Stimulated activated memory B cell treated with anti-CD40 and anti-IgM and Interleukin-4, amounts not matched to agents 10 μg/mL and 1 μg/mL and 100 μg/mL, for 72 hours (primary cell): ENCODE results near the gene PFKP.

Experiments used
- ATAC-seq: fragments of 150-1000 bp; cut with Tn5 transposase; 2 replicates; pipeline ENCODE4 v1.10.0; 2021
- H3K27ac Mint-ChIP-seq: one replicate; pipeline ENCODE4 v1.8.0; 2022; ENCODE audit warnings: mild to moderate bottlenecking, mixed read lengths
- H3K27me3 Mint-ChIP-seq: one replicate; pipeline ENCODE4 v1.8.0; 2022; ENCODE audit warnings: mixed read lengths
- H3K36me3 Mint-ChIP-seq: one replicate; pipeline ENCODE4 v1.8.0; 2022; ENCODE audit warnings: mixed read lengths
- H3K4me1 Mint-ChIP-seq: one replicate; pipeline ENCODE4 v1.8.0; 2022; ENCODE audit warnings: mixed read lengths
- H3K4me3 Mint-ChIP-seq: one replicate; pipeline ENCODE4 v1.8.0; 2022; ENCODE audit warnings: mild to moderate bottlenecking, moderate library complexity, mixed read lengths
- H3K9me3 Mint-ChIP-seq: one replicate; pipeline ENCODE4 v1.8.0; 2022; ENCODE audit warnings: mixed read lengths

PFKP gene

DNA sequence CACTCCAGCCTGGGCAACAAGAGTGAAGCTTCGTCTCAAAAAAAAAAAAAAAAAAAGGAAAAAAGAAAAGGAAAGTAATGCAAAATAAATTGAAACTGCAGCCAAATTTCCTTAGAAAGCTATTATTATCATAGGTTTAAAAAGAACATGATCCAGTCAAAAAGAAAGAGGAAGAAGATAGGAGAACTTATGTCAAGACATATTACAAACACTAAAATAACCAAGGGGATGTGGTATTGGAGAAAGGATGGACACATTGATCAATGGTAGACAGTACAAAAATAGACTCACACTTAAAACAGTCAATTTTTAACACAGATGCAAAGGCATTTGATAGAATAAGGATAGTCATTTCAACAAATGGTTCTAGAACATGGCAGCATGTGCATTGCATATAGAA lies 27.3 kb upstream of the PFKP start:
- peaks cover 39% of the 10 kb centered on the region for H3K4me1 Mint-ChIP-seq
- H3K27me3 Mint-ChIP-seq = no peaks in the 10 kb centered on the region
- ATAC-seq = peak; percentile 48
- peaks cover 12% of the 10 kb centered on the region for H3K9me3 Mint-ChIP-seq
- H3K27ac Mint-ChIP-seq = peak overlapping the region; percentile 94
- peaks cover 21% of the 10 kb centered on the region for H3K36me3 Mint-ChIP-seq
- peak overlapping the region; percentile 73 for H3K4me3 Mint-ChIP-seq

DNA sequence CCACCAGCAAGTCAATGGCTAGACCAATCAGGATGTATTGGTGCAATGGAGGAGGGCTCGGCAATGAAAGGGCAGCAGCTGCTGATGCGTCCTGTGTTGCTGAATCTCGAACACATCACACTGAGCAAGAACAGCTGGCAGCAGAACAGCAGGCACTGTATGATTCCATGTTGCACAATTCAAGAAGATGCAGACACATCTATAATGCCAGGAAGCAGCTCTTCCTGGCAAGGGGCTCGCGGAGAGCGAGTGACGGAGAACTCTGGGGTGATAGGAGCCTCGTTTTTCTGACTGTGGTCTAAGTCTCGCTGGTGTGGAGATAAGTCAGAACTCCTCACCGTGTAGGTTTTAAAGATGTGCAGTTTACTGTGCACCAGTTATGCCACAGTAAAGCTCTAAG lies 24.8 kb upstream of the PFKP start:
- Mint-ChIP-seq H3K27ac (no peak overlapping the region), H3K9me3 (peaks cover 4% of the 10 kb centered on the region), H3K27me3 (peaks cover 20% of the 10 kb centered on the region), H3K36me3 (peaks cover 12% of the 10 kb centered on the region), H3K4me1 (peaks cover 15% of the 10 kb centered on the region), H3K4me3 (no peak overlapping the region)
- no peak for ATAC-seq

DNA sequence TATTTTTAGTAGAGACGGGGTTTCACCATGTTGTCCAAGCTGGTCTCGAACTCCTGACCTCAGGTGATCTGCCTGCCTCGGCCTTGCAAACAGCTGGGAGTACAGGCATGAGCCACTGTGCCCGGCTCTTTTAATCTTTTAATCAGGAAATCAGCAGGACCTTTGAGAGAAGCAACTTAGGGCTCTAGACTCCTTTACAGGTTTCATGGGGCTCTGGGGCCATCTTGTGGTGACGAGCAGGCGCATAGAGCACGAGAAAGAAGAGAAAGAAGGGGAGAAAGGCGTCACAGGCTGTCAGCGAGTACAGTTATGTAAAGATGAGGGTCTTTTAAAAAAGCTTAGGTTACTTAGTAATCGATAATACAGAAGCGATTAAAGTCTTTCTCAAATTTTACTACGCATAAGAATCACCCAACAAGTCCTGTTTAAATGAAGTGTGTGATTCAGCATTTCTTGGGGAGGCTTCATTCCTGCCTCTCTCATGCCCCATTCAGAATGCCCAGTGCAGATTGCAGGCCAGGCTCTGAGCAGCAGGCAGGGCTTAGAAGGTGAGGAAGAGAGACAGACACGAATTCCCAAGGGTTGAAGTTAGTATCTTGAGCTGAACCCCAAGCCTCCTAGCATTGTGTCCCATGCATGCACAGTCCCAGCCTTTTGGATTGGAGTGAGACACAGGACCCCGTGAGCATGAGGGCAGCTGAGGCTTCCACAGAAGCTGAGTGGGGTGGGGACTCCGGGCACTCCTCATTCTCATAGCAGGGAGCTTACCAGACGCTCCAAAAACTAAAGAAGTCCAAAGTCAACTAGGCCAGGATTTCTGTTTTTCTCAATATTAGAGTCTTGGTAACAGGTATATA lies 23.6 kb upstream of the PFKP start:
- peak; percentile 76 for ATAC-seq
- peaks cover 2% of the 10 kb centered on the region for H3K9me3 Mint-ChIP-seq
- no peak overlapping the region for H3K27ac Mint-ChIP-seq
- peaks cover 31% of the 10 kb centered on the region for H3K27me3 Mint-ChIP-seq
- H3K4me3 Mint-ChIP-seq = no peak overlapping the region
- H3K4me1 Mint-ChIP-seq = peaks cover 15% of the 10 kb centered on the region
- H3K36me3 Mint-ChIP-seq = peaks cover 11% of the 10 kb centered on the region

DNA sequence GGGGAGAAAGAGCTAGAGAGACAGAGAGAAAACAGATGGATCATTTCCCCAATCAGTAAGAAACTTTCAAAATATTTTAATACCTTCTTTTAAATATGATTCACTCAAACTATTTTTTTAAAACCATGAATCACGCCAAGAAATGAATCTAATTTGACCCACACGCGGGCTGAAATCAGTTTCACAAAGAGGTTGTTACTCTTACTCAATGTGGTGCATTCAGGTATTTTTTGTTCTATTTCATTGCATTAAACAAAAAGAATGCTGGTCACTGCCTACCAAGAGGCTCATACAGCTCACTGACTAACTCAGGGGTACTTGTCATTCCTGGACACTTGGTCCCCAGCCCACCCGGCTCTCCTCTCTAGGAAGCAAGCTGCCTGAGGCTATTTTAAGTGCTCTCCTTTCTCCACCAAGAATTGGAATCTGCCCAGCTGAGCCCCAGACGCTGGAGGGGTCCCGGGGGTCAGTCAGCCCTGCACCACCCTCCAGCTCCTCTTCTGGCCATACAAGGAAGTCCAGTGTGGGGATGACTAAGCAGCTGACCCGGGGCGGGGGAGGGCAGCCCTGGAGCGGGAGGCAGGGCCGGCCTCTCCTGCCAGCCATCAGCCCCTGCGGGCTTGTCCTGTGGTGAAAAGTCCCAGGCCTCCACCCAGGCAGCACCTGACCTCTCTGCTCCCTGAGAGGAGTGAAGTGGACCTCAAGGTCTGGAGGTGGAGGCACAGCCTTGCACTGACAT lies 21.7 kb upstream of the PFKP start:
- Mint-ChIP-seq H3K9me3 (no peaks in the 10 kb centered on the region), H3K36me3 (peaks cover 4% of the 10 kb centered on the region), H3K27me3 (peaks cover 44% of the 10 kb centered on the region), H3K4me1 (peaks cover 8% of the 10 kb centered on the region), H3K27ac (no peak overlapping the region), H3K4me3 (no peak overlapping the region)
- ATAC-seq = no peak

- Mint-ChIP-seq H3K36me3 (no peaks in the 10 kb centered on the region), H3K27ac (peak overlapping the region; percentile 49), H3K9me3 (no peaks in the 10 kb centered on the region), H3K27me3 (peaks cover 44% of the 10 kb centered on the region), H3K4me3 (no peak overlapping the region), H3K4me1 (peaks cover 6% of the 10 kb centered on the region)
- no peak for ATAC-seq
Measured at GRCh38 chr10:3046210-3046779, 21.1 kb upstream of the PFKP start.

DNA sequence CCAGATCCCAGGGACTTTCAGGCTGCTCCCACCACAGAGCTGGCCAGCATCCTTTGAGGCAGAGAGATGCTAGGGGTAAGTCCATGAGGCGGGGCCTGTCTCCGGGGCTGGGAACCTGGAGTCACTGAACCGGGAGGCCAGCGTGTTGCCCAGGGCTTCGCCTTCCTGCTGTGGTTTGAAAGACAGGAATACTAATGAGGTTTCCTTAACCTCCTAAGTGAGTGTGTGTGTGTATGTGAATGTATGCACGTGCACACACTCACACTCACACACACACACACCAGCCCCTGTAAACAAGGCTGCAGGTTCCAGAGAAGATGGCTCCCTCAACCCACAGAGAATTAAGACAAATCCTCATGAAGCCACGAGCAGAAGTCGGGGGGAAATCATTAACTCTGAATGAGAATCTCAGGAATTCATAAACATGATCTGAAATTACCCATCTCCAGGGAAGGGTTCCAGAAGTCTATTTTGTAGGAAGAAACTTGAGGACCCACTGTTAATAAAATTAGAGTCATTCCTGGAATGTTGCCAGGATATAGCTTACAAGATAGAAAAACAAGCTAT lies 20.3 kb upstream of the PFKP start:
- peaks cover 44% of the 10 kb centered on the region for H3K27me3 Mint-ChIP-seq
- no peaks in the 10 kb centered on the region for H3K9me3 Mint-ChIP-seq
- H3K4me1 Mint-ChIP-seq = peaks cover 6% of the 10 kb centered on the region
- no peak for ATAC-seq
- H3K36me3 Mint-ChIP-seq = no peaks in the 10 kb centered on the region
- H3K4me3 Mint-ChIP-seq = no peak overlapping the region
- peak overlapping the region; percentile 49 for H3K27ac Mint-ChIP-seq

- Mint-ChIP-seq H3K4me3 (no peak overlapping the region), H3K27ac (peak overlapping the region; percentile 4), H3K27me3 (peaks cover 44% of the 10 kb centered on the region), H3K4me1 (peaks cover 6% of the 10 kb centered on the region), H3K9me3 (no peaks in the 10 kb centered on the region), H3K36me3 (no peaks in the 10 kb centered on the region)
- ATAC-seq = no peak
Measured at GRCh38 chr10:3047596-3047995, 19.8 kb upstream of the PFKP start.

DNA sequence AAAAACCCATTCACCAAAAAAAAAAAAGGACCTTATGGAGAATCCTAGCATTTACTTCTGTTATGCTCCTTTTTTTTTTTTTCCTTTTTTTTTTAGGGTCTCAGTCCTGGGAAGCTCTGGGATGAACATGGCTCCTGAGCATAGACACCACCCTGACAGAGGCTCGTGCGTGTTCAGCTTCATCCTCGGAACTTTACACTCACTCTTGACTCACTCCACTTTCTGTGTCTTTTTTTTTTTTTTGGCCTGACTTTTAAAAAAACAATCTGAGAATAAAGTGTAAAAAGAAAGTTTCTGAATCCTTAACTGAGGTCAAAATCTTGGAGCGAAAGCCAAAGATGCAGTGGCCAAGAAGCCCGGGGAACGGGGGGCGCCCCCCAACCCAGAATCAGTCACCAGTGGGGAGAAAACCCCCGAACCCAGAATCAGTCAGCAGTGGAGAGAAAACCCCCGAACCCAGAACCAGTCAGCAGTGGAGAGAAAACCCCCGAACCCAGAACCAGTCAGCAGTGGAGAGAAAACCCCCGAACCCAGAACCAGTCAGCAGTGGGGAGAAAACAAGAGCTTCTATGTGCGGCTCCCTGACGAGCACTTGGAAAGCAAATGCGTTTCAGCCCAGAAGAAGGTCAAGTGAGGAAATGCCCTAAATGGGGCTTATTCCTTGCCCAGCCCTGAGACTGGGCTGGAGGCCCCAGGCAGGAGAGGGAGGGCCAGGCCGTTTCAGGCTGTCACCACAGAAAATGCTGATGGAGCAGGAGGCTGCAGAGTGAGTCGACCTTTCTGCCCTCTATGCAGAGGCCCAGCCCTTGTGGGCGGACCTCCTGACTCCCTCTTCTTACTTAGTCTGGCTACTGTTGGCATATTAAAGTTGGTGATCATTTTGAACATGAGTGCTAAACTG lies 19.0 kb upstream of the PFKP start:
- no peaks in the 10 kb centered on the region for H3K36me3 Mint-ChIP-seq
- peaks cover 44% of the 10 kb centered on the region for H3K27me3 Mint-ChIP-seq
- H3K27ac Mint-ChIP-seq = peak overlapping the region; percentile 4
- no peak overlapping the region for H3K4me3 Mint-ChIP-seq
- H3K9me3 Mint-ChIP-seq = no peaks in the 10 kb centered on the region
- ATAC-seq = peak; percentile 53
- peaks cover 4% of the 10 kb centered on the region for H3K4me1 Mint-ChIP-seq

GRCh38 chr10:3051692-3052091 lies 15.7 kb upstream of the PFKP start:
- peaks cover 34% of the 10 kb centered on the region for H3K27me3 Mint-ChIP-seq
- H3K9me3 Mint-ChIP-seq = no peaks in the 10 kb centered on the region
- no peaks in the 10 kb centered on the region for H3K36me3 Mint-ChIP-seq
- no peak for ATAC-seq
- no peak overlapping the region for H3K4me3 Mint-ChIP-seq
- H3K27ac Mint-ChIP-seq = no peak overlapping the region
- H3K4me1 Mint-ChIP-seq = peaks cover 6% of the 10 kb centered on the region

DNA sequence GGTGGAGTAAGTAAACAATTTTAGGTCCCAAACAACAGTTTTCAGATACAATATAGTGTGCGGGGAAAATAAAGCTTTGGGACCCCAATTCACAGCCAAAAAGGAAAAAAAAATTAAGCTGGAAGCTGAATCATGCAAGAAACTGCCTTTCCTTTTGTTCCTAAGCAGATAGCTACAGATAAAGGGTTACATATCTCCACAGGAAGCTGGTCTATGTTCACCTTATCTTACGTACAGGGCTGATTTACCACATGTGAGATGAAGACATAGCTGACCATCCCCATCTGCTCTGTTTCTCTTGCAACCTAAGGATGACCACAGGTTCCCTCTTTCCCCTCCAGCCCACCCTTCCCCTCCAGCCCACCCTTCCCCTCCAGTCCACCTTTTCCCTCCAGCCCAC lies 14.2 kb upstream of the PFKP start:
- Mint-ChIP-seq H3K9me3 (no peaks in the 10 kb centered on the region), H3K4me3 (no peak overlapping the region), H3K36me3 (no peaks in the 10 kb centered on the region), H3K4me1 (peaks cover 7% of the 10 kb centered on the region), H3K27ac (no peak overlapping the region), H3K27me3 (peaks cover 19% of the 10 kb centered on the region)
- no peak for ATAC-seq

DNA sequence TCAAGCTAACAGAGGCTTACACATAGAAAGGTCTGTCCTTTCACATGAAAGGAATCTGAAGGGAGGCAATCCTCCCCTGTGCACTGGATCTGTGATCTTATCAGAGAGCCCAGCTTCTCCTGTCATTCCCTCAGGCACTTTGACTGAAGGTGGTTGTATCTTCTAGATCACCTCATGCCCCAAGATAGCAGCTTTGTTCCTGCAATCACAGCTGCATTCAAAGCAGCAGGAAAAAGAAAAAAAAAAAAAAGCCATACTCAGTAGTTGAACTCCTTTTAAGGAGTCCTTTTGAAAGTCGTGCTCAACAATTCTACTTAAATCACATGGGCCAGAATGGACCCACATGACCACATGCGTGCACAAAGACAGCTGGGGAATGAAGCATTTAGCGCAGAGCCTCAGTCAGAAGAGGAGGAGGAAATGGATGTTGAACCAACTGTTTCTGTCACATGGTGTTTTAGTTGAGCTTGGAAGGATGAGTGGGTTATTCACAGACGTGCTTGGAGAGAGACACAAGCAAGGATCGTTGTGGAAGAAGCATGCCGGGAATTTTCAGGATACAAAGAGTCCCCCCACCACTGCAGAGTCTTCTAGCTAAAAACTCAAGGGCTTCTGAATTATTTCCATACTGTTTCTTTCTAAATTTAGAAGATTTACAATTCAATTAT lies 13.0 kb upstream of the PFKP start:
- peaks cover 7% of the 10 kb centered on the region for H3K4me1 Mint-ChIP-seq

GRCh38 chr10:3054851-3055199 lies 12.5 kb upstream of the PFKP start:
- no peak for ATAC-seq
- no peaks in the 10 kb centered on the region for H3K36me3 Mint-ChIP-seq
- peaks cover 7% of the 10 kb centered on the region for H3K4me1 Mint-ChIP-seq
- no peak overlapping the region for H3K4me3 Mint-ChIP-seq
- no peak overlapping the region for H3K27ac Mint-ChIP-seq
- H3K9me3 Mint-ChIP-seq = no peaks in the 10 kb centered on the region
- peaks cover 5% of the 10 kb centered on the region for H3K27me3 Mint-ChIP-seq

More for the DNA sequence above, 13.0 kb upstream of the PFKP start:
- ATAC-seq = no peak
- H3K4me3 Mint-ChIP-seq = no peak overlapping the region
- H3K9me3 Mint-ChIP-seq = no peaks in the 10 kb centered on the region
- peaks cover 10% of the 10 kb centered on the region for H3K27me3 Mint-ChIP-seq
- no peak overlapping the region for H3K27ac Mint-ChIP-seq
- no peaks in the 10 kb centered on the region for H3K36me3 Mint-ChIP-seq

DNA sequence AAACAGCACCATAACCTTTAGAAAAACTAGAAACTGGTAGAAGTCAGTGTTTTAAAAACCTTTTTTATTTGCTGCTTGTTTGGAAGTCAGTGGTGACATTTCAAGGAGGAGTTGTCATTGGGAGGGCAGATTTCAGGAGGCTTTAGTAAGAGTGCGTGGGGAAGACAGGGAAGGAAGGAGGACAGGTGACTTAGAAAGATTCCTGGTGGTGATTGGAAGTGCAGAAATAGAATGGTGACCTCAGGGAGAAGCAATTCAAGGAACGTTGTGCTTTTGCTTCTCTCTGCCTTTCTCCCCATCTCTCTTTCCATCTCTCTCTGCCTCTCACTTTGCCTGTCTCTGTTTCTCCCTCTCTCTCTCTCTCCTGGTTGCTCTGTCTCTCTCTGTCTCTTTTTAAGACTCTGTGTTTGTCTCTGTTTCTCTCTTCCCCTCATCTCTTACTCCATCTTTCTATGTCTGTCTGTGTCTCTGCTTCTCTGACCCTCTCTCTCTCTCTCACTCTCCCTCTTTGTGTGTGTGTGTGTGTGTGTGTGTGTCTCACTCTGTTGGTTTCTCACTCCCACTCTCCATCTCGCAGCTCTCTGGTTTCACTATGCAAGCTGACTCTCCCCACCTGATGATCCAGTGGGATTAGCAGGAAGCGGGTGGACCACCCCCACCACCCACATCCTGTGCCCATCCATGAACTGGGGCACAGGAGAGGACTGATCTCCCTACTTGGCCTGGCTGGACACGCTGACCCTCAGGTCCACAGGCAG lies 10.9 kb upstream of the PFKP start:
- no peaks in the 10 kb centered on the region for H3K9me3 Mint-ChIP-seq
- H3K4me3 Mint-ChIP-seq = no peak overlapping the region
- ATAC-seq = peak; percentile 13
- H3K27me3 Mint-ChIP-seq = no peaks in the 10 kb centered on the region
- no peaks in the 10 kb centered on the region for H3K36me3 Mint-ChIP-seq
- H3K4me1 Mint-ChIP-seq = peaks cover 7% of the 10 kb centered on the region
- no peak overlapping the region for H3K27ac Mint-ChIP-seq

DNA sequence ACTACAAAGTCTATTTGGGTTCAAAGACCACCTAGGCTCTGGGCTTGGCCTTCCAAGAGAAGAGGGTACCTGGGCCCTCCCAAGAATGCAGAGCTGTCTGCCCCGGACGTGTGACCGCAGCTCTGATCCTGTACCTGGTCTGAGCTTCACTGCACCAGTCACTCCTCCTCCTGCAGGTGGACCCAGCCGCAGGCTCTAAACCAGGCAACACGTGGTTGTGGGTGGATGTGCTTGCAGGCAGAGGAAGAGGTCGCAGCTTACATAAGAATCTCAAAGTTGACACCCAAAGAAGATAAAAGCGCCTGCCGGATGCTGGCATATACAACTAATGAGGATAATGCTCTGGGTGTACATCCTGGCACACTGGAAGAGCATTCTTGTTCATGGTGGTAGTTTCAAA lies 9.4 kb upstream of the PFKP start:
- H3K9me3 Mint-ChIP-seq = no peaks in the 10 kb centered on the region
- ATAC-seq = no peak
- H3K4me3 Mint-ChIP-seq = no peak overlapping the region
- no peaks in the 10 kb centered on the region for H3K36me3 Mint-ChIP-seq
- H3K27me3 Mint-ChIP-seq = no peaks in the 10 kb centered on the region
- peaks cover 7% of the 10 kb centered on the region for H3K4me1 Mint-ChIP-seq
- H3K27ac Mint-ChIP-seq = no peak overlapping the region
